ENCODE data around the gene DNAH9. TPM values are rescaled to one million over a fixed set of nuclear protein-coding genes. Genes with fewer than 3 reads are reported as not detected.

The DNAH9 gene
- polyA plus RNA-seq, 2 of the 4 experiments (the other 2 are of a cell fraction) = 0.03 to 0.04 TPM

DNA sequence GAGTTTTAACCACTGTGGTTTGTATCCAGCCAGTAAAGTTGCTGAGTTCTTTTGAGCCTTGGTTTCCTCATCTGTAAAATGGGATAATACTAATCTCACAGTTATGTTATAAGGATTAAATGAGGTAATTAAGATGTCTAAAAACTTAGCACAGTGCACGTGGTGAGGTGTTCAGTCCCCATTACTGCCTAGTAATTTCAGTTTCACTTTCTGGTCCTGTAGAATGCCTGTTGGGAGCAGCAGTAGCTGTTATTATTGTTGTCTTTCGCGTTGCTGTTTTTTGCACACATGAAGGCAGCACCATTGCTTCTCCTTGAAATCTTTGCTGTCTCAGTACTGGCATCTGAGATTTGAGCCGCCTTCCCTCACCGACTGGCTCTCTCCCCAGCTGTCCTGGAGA, 182.4 kb downstream of the DNAH9 start:
- CTCF ChIA-PET = interaction anchor here (0.9 to 1.4 kb wide), 2 partner anchors 14 to 37 kb away, joined by 3 read pairs; no protein-coding TSS in a partner anchor
- POLR2A ChIA-PET = no interaction called here
- TF ChIP-seq KDM1A (IDR thresholded peaks at IDR 0.05; ENCODE audit: low read depth) (no peak), ZSCAN20 (CRISPR knock-in tag; IDR thresholded peaks at IDR 0.05) (no peak), MAZ (IDR thresholded peaks at IDR 0.05; ENCODE audit: borderline replicate concordance, low read depth, low read length) (no peak), TP53 (CRISPR knock-in tag; IDR thresholded peaks at IDR 0.05) (no peak), KDM5A (IDR thresholded peaks at IDR 0.05) (no peak)
- TF ChIP-seq, protein P1, sequence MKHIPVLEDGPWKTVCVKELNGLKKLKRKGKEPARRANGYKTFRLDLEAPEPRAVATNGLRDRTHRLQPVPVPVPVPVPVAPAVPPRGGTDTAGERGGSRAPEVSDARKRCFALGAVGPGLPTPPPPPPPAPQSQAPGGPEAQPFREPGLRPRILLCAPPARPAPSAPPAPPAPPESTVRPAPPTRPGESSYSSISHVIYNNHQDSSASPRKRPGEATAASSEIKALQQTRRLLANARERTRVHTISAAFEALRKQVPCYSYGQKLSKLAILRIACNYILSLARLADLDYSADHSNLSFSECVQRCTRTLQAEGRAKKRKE (CRISPR knock-in tag; IDR thresholded peaks at IDR 0.05; ENCODE audit: low read depth) = no peak
- TF ChIP-seq, protein P2, sequence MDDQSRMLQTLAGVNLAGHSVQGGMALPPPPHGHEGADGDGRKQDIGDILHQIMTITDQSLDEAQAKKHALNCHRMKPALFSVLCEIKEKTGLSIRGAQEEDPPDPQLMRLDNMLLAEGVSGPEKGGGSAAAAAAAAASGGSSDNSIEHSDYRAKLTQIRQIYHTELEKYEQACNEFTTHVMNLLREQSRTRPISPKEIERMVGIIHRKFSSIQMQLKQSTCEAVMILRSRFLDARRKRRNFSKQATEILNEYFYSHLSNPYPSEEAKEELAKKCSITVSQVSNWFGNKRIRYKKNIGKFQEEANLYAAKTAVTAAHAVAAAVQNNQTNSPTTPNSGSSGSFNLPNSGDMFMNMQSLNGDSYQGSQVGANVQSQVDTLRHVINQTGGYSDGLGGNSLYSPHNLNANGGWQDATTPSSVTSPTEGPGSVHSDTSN (IDR thresholded peaks at IDR 0.05) = no peak
- TF ChIP-seq, protein P3, sequence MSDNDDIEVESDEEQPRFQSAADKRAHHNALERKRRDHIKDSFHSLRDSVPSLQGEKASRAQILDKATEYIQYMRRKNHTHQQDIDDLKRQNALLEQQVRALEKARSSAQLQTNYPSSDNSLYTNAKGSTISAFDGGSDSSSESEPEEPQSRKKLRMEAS (IDR thresholded peaks at IDR 0.05) = no peak
- TF ChIP-seq, protein P4, sequence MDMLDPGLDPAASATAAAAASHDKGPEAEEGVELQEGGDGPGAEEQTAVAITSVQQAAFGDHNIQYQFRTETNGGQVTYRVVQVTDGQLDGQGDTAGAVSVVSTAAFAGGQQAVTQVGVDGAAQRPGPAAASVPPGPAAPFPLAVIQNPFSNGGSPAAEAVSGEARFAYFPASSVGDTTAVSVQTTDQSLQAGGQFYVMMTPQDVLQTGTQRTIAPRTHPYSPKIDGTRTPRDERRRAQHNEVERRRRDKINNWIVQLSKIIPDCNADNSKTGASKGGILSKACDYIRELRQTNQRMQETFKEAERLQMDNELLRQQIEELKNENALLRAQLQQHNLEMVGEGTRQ (IDR thresholded peaks at IDR 0.05) = no peak
- no peak for DNase-seq (ENCODE audit: low read depth in 1 of 2, low spot score in 1 of 2)
- Histone ChIP-seq H3K4me1 (no peaks in the 10 kb centered on the region), H3K9me3 (no peaks in the 10 kb centered on the region), H3K4me2 (no peak overlapping the region), H3K27ac (no peak overlapping the region), H3K4me3 (no peak overlapping the region)
- 46% methylated on average over 5 of the region's 5 CpGs for WGBS (ENCODE audit: missing lambda C conversion rate)
- no peak for FAIRE-seq
- ATAC-seq = no peak

DNA sequence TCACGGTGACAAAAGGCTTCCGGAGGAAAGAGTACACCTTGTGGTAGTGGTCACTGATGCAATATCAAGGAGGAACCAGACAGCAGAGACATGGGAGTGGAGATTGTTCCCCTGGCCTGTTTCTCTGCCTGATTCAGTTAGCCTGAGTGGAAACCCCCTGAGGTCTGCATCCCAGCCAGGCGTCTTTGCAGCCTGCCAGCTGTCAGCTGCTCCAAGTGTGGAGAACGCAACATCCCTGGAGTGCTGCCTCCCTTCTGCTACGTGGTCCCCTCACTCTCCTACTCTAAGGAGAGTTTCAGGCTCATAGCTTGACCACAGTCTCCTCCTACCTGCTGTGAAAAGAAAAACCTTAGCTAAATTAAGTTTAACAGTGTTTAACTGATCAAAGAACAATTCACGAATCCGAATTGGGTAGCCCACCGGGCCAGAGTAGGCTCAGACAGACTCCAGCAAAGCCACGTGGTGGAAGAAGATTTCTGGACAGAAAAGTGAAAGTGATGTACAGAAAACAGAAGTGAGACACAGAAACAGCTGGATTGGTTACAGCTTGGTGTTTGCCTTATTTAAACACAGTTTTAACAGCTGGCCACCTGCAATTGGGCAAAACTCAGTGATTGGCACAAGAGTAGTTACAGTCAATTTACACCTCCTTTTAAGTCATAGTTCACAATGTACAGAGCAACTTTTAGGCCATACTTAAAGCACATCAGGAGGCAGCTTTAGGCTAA, 188.6 kb downstream of the DNAH9 start:
- POLR2A ChIA-PET = no interaction called here
- 4% methylated on average over 9 of the region's 9 CpGs for WGBS (ENCODE audit: missing lambda C conversion rate)

More for the DNA sequence above, 188.6 kb downstream of the DNAH9 start:
- Histone ChIP-seq H3K4me1 (no peaks in the 10 kb centered on the region), H3K9me3 (0 out of 3 replicates have a peak, but pooled peaks cover 4% of the 10 kb centered on the region), H3K4me2 (no peak overlapping the region), H3K4me3 (no peak overlapping the region), H3K27ac (no peak overlapping the region)
- CTCF ChIA-PET = interaction anchor here (0.6 kb wide), 1 partner anchor 141 kb away, joined by 3 read pairs; no protein-coding TSS in a partner anchor
- ATAC-seq = no peak
- TF ChIP-seq NR3C1 (IDR thresholded peaks at IDR 0.05) (no peak), HOXB5 (CRISPR knock-in tag; IDR thresholded peaks at IDR 0.05) (no peak), POLR2AphosphoS2 (conservative IDR thresholded peaks at IDR 0.05; ENCODE audit: low read length) (no peak), SREBF2 (IDR thresholded peaks at IDR 0.05) (no peak), HOXB13 (CRISPR knock-in tag; IDR thresholded peaks at IDR 0.05; ENCODE audit: low read depth) (no peak), SMC3 (IDR thresholded peaks at IDR 0.05) (no peak), RCOR1 (IDR thresholded peaks at IDR 0.05; ENCODE audit: low read depth, low read length) (no peak), TFCP2L1 (CRISPR knock-in tag; IDR thresholded peaks at IDR 0.05) (no peak), HDAC2 (IDR thresholded peaks at IDR 0.05) (no peak), HOXA7 (CRISPR knock-in tag; IDR thresholded peaks at IDR 0.05) (no peak)
- TF ChIP-seq, protein P5, sequence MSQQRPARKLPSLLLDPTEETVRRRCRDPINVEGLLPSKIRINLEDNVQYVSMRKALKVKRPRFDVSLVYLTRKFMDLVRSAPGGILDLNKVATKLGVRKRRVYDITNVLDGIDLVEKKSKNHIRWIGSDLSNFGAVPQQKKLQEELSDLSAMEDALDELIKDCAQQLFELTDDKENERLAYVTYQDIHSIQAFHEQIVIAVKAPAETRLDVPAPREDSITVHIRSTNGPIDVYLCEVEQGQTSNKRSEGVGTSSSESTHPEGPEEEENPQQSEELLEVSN (IDR thresholded peaks at IDR 0.05; ENCODE audit: borderline replicate concordance, low read depth) = no peak
- TF ChIP-seq, protein P6, sequence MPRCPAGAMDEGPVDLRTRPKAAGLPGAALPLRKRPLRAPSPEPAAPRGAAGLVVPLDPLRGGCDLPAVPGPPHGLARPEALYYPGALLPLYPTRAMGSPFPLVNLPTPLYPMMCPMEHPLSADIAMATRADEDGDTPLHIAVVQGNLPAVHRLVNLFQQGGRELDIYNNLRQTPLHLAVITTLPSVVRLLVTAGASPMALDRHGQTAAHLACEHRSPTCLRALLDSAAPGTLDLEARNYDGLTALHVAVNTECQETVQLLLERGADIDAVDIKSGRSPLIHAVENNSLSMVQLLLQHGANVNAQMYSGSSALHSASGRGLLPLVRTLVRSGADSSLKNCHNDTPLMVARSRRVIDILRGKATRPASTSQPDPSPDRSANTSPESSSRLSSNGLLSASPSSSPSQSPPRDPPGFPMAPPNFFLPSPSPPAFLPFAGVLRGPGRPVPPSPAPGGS (IDR thresholded peaks at IDR 0.05) = no peak
- TF ChIP-seq, protein P2 (IDR thresholded peaks at IDR 0.05) = no peak
- TF ChIP-seq, protein P3 (IDR thresholded peaks at IDR 0.05) = no peak
- TF ChIP-seq, protein P7, sequence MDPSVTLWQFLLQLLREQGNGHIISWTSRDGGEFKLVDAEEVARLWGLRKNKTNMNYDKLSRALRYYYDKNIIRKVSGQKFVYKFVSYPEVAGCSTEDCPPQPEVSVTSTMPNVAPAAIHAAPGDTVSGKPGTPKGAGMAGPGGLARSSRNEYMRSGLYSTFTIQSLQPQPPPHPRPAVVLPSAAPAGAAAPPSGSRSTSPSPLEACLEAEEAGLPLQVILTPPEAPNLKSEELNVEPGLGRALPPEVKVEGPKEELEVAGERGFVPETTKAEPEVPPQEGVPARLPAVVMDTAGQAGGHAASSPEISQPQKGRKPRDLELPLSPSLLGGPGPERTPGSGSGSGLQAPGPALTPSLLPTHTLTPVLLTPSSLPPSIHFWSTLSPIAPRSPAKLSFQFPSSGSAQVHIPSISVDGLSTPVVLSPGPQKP (IDR thresholded peaks at IDR 0.05; ENCODE audit: low read depth, low read length) = no peak
- FAIRE-seq = no peak
- no peak for DNase-seq (ENCODE audit: low read depth in 1 of 2, low spot score in 1 of 2)
